Bronchial epithelial cell (primary cell): ENCODE data around the gene FBXL17. TPM values are rescaled to one million over a fixed set of nuclear protein-coding genes. Genes with fewer than 3 reads are reported as not detected.

Experiments
- DNase-seq: peaks from one replicate; pipeline ENCODE4 v3.0.0-alpha.2; 2010; ENCODE audit warnings: low read depth
- FAIRE-seq: peaks from 2 replicates; lab custom pipeline; 2011; peaks lifted over from hg19 to GRCh38; lab: Jason Lieb, UNC
- H3K27me3 ChIP-seq: 2 replicates; pipeline ENCODE4 v1.5.1; 2011; ENCODE audit warnings: low read length; ENCODE audit not compliant: control insufficient read depth, insufficient read depth
- H3K36me3 ChIP-seq: 2 replicates; pipeline ENCODE4 v1.5.1; 2011; ENCODE audit warnings: low read length; ENCODE audit not compliant: control insufficient read depth, insufficient read depth
- H3K4me3 ChIP-seq: 2 replicates; pipeline ENCODE4 v1.5.1; 2011; ENCODE audit warnings: mild to moderate bottlenecking, low read depth, low read length, control low read depth
- CTCF ChIP-seq: IDR thresholded peaks from 2 replicates; pipeline ENCODE4 v1.5.1; 2011; ENCODE audit warnings: mild to moderate bottlenecking, moderate library complexity, low read length, control low read depth, inconsistent platforms; ENCODE audit not compliant: insufficient read depth, severe bottlenecking
- total RNA-seq: library from RNA; depleted of rRNA; stranded (reverse); fragments of >200 nt; gene quantifications from 2 replicates; pipeline ENCODE4 v1.2.1, GENCODE V29; 2014

The FBXL17 gene
- total RNA-seq, 1 donor from 2014 or later, result 6.6 TPM

DNA sequence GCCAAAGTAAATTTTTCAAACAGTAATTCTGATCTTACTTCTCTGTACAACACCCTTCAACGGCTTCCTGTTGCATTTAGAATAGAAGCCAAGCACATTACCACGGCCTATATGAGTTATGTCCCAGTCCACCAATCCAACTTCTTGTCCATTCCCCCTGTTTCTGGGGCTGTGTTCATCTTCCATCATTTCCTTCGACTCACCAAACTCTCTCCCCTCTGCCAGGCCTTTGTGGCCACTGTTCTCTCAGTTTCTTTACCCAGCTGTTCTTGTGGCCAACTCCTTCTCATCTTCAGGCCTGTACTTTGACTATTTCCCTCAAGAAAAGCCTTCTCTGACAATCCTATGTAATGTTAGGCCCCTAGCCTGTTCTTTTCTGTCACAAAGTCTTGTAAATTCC is 451.8 kb downstream of the FBXL17 start:
- no peak for TF ChIP-seq CTCF
- no peaks in the 10 kb centered on the region for H3K27me3 ChIP-seq
- H3K4me3 ChIP-seq, result no peak overlapping the region
- DNase-seq, result no peak
- no peaks in the 10 kb centered on the region for H3K36me3 ChIP-seq
- FAIRE-seq, result no peak

DNA sequence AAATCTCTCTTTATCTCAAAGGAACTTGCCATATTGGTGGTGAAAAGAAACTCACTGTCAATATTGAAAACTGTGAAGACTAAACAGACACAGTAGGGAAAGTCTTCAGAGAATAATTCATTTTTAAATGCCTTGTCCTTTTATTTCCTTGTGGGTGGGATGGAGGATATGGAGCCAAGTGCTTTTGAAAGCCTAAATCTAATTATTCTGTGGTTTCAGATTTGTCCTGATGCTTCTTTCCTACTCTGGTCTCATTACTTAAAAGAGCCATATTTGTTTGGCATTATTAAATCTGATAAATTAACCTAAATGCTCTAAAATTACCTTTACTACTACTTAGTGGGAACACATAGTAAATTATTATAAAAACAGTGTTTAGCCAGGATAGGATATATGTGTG is 452.8 kb downstream of the FBXL17 start:
- DNase-seq (no peak), FAIRE-seq (no peak)
- H3K27me3 ChIP-seq, result no peaks in the 10 kb centered on the region
- no peak for TF ChIP-seq CTCF
- H3K4me3 ChIP-seq, result no peak overlapping the region
- no peaks in the 10 kb centered on the region for H3K36me3 ChIP-seq

DNA sequence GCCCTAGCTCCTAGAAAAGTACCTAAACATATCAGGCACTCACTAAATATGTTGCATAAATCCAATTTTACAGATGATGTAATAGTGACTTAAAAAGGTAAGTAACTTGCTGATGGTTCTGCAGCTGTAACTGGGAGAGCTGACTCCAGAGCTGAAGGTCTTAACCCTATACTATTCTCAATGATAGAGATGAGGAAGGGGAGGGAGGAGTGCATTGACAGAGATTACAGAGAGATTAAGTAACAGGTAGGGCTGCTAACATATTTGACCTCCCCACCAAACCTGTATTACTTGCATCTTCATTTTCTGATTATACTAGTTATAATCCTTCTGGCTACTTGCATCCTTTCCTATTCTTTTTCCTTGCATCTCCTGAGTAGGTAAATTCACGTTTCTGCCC is 455.8 kb downstream of the FBXL17 start:
- DNase-seq, result no peak
- no peaks in the 10 kb centered on the region for H3K27me3 ChIP-seq
- no peaks in the 10 kb centered on the region for H3K36me3 ChIP-seq
- no peak for FAIRE-seq
- TF ChIP-seq CTCF, result no peak
- no peak overlapping the region for H3K4me3 ChIP-seq

DNA sequence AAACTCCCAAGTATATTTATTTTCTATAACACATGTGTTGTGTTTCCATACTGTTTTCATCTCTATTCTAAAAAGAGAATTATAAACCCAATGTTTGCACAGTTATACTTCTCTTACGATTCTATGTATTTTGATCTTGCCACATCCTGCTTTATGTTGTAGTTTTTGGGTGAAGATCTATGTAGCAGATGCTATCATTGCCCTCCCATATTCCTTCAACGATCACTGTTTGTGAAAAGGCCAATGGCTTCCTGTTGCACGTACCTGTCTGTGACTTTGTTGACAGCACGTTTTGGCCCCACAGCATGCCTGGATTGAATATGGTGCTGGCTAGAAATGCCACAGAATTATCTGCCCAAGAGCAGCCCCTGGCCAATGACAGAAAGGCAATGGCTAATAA is 456.7 kb downstream of the FBXL17 start:
- H3K36me3 ChIP-seq, result no peaks in the 10 kb centered on the region
- DNase-seq (no peak), FAIRE-seq (no peak)
- H3K4me3 ChIP-seq, result no peak overlapping the region
- H3K27me3 ChIP-seq, result no peaks in the 10 kb centered on the region
- TF ChIP-seq CTCF, result no peak

DNA sequence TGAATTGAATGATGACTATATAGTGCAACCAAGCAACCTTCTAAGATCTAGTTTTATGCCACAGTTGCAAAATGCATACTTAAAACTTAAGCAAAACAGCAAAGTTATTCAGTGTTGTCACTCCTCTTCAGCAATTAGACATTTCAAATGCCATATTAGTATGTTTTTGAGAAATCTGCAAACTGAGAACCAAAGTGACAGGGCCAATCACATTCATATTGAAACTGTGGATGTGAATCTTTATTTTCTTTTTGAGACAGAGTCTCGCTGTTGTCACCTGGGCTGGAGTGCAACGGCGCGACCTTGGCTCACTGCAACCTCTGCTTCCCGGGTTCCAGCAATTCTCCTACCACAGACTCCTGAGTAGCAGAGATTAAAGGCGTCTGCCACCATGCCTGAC is 461.9 kb downstream of the FBXL17 start:
- no peaks in the 10 kb centered on the region for H3K36me3 ChIP-seq
- H3K27me3 ChIP-seq, result no peaks in the 10 kb centered on the region
- H3K4me3 ChIP-seq, result no peak overlapping the region
- DNase-seq (no peak), FAIRE-seq (no peak)
- no peak for TF ChIP-seq CTCF

DNA sequence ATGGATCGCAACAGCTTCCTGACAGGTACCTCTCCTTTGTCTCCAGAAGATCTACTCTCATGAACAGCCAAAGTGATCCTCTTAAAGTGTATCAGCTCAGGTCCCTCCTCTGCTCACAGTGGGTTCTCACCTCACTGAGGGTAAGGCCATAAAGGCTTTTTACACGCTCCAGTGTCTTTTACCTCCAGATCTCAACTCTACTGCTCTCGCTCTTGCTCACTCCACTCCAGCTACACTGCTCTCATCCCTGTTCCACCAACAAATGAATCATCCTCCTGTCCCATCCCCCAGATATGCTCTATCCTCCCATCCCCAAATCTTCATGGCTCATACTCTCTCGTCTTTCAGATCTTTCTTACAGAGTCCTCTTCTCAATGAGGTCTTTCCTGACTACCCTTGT is 462.5 kb downstream of the FBXL17 start:
- Histone ChIP-seq H3K36me3 (no peaks in the 10 kb centered on the region), H3K4me3 (no peak overlapping the region), H3K27me3 (no peaks in the 10 kb centered on the region)
- no peak for DNase-seq
- peak; percentile 77 for FAIRE-seq
- no peak for TF ChIP-seq CTCF
